GM18870 (cell line): ENCODE data around the gene ECE2.

Experiments
- ATAC-seq: cut with Tn5 transposase; IDR thresholded peaks from one replicate; pipeline ENCODE4 v1.9.1; 2021; ENCODE audit warnings: moderate library complexity; ENCODE audit not compliant: unreplicated experiment

ECE2 gene

GRCh38 chr3:184275961-184276910, at the start of gene ECE2:
Gene ECE2, plus strand, starts transcription at chr3:184276022. Its CDS starts 132 bp downstream, at chr3:184276154.
- no peak for ATAC-seq

DNA sequence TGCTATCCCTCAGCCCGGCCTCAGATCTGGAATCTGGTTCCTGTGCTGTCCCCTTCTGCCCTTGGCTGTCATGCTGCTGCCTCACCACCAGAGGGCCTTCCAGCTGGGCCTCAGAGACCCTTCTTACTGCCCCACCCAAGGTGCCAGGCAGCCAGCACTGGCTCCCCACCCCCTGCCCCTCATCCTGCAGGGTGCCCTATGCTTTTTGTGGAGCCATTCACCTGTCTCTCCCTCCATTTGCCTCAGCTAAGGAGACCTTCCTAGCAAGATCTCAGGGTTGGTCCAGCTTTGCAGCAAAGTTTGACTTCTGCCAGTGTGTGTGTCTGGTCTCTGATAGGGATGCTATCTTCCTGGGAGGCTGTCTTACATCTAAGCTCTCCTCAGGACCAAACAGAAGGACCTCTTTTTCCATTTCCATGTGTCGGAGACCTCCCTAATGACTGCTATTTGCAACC, 48.3 kb upstream of the ECE2 start:
- ATAC-seq, result no peak

DNA sequence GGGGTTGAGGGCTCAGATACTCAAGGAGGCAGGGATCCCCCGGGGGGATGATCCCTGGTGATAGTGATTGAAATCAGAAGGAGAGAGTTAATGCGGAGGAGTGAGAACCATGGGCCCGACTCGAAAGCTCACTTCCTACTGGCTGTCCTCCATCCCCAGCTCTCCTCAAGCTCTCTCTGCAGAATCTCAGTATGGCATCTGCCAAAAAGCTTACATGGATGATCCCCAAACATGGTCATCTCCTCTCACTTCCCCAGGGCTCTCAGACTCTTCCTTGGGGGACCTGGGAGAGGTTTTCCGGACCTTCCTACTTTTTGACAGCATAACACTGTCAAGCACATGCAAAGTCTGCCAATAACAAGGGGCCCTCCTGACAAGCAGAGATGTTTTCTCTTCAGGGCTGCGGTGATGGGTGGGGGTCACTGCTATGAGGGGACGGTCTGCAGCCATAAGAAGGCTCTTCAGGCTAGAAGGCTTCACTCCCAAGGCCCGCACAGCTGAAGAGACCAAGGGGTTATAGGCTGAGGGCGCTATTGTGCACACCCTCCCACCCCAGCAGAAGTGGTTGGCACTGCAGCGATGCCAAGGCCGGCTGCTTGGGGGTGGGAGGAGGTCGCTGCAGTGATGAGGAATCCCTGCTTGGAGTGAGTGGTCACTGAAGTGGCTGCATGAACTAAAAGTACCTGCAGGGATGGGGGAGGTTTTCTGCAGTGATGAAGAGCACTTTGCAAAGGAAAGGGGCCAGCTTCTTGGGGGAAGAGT, 47.3 kb upstream of the ECE2 start:
- no peak for ATAC-seq

GRCh38 chr3:184229394-184230080, 46.3 kb upstream of the ECE2 start, which contains the start of gene VWA5B2:
Gene VWA5B2, plus strand, starts transcription at chr3:184229585. Its CDS starts 944 bp downstream, at chr3:184230529.
- ATAC-seq, result no peak

DNA sequence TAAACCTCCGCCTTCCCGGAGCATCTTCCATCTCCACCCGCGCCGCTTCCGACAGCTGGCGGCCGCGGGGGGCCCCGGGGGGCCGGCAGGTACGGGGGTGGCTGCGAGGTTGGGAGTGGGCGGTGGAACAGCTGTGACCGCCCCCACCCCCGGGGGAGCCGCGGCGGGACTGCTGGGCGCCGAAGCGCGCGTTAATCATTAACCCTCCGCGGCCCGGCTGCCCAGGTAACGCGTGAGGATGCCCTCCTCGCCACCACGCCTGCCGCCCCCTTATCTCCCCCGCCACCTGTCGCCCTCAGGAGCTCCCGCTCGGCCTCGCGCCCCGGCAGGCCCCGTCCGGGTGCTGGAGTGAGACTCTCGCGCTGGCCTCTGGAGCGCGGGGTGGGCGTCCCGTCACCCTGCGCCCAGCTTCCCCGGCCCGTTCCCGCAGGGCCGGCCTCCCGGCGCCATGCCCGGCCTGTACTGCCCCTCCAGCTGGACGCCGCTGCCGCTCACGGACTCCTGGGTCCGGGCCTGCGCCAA, 45.7 kb upstream of the ECE2 start:
- no peak for ATAC-seq

- ATAC-seq, result no peak
These were observed 45.0 kb upstream of the ECE2 start for GRCh38 chr3:184230603-184231528.

GRCh38 chr3:184231671-184232070, 44.2 kb upstream of the ECE2 start:
- ATAC-seq, result no peak

DNA sequence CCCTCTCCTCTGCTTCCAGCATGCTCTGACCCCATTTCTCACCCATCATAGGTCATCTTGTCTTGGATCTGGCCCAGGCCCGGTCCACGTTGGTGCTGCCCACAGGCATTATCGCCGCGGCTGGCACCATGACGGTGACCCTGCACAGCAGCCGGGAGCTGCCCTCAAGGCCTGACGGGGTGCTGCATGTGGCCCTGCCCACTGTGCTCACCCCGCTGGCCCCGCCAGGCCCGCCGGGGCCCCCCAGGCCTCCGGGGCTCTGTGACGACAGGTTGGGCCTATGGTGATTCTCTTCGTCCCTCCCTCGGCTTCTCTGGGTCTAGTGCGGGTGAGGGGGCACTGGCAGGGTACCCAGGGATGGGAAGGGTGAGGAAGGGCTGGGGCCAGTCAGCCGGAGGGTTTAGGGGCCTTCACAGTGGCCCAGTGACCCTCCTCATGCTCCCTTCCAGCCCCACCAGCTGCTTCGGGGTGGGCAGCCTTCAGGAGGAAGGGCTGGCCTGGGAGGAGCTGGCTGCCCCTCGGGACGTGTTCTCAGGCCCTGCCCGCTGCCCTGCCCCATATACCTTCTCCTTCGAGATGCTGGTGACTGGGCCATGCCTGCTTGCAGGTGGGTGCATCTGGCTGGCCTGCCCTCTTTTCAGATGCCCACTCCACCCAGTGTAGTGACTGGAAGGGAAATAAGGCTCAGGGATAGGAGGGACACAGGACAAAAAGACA, 42.5 kb upstream of the ECE2 start:
- ATAC-seq, result no peak

DNA sequence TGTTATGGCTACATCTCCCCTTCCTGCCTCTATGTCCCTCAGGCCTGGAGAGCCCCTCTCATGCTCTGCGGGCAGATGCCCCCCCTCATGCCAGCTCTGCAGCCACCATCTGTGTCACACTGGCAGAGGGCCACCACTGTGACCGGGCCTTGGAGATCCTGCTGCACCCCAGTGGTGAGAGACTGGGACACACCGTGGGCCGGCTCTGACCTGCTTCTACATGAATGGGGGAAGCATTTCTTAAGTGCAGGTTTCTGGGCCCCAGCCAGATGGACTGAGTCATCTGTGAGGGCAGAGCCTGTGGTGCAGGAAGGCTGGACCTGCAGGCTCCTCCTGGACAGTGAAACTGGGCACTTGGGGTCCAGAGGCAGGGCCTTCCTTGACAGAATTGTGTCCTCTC, 41.6 kb upstream of the ECE2 start:
- ATAC-seq, result no peak

DNA sequence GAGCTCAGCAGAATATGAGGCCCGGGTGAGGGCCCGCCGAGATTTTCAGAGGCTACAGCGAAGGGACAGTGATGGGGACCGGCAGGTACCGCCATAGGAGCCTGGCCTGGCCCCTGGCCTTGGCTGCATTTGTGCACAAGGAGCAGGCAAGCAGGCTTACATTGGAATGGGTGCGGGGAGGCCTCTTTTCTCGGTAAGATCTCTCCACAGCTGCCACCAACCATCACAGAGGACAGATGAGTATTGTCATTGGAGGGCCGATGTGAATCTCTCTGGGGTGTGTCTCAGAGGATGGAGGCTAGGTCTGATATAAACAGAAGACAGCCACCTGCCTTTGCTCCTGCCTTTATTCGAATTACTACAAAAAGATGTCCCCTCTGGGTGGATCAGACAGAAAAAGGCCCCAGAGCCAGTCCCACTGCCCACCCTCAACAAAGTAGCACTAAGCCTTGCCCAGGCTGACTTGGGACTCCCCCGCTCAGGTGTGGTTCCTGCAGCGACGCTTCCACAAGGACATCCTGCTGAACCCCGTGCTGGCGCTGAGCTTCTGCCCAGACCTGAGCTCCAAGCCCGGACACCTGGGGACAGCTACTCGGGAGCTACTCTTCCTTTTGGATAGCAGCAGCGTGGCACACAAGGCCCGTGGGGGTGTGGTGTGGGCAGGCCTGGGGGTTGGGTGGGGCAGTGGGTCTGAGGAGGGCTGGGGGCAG, 41.0 kb upstream of the ECE2 start:
- no peak for ATAC-seq

GRCh38 chr3:184235381-184236032, 40.3 kb upstream of the ECE2 start:
- ATAC-seq, result no peak

GRCh38 chr3:184236033-184236410, 39.8 kb upstream of the ECE2 start:
- no peak for ATAC-seq

GRCh38 chr3:184236636-184237035, 39.2 kb upstream of the ECE2 start:
- ATAC-seq, result no peak

DNA sequence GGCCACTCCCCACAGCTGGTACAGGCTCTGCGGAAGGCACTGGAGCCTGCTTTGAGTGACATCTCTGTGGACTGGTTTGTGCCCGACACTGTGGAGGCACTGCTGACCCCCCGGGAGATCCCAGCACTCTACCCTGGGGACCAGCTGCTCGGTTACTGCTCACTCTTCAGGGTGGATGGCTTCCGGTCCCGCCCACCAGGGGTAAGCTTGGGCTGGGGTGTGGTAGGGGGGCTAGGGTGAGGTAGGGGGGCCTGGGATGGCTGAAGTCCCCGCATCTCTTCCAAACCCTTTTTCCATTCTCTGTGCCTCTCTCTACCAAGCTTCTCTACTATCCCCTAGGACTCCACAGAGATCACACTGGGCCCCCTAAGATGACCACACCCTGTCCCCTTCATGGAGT, 38.6 kb upstream of the ECE2 start:
- ATAC-seq, result no peak

- no peak for ATAC-seq
These were observed 38.0 kb upstream of the ECE2 start for GRCh38 chr3:184237807-184238206.

GRCh38 chr3:184238246-184238818, 37.5 kb upstream of the ECE2 start:
- no peak for ATAC-seq

DNA sequence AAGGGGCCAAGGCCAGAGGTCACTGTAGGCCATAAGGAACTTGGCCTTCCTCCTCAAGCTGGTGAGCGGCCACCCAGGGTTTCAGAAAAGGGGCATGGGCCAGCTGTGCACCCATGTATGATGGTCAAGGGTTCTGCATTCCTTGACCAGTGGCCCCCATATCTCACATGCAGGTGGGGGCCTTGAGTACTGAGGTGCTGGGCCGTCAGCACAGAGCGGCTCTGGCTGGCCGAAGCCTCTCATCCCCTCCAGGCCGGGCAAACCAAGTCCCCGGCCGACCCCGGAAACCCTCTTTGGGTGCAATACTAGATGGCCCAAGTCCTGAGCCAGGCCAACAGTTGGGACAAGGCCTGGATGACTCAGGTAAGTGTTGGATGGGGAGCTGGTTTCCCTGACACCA, 36.6 kb upstream of the ECE2 start:
- ATAC-seq, result no peak

- ATAC-seq, result no peak
These were observed 36.1 kb upstream of the ECE2 start for GRCh38 chr3:184239708-184240107.
